Astrocyte (in vitro differentiated cells and primary cell): ENCODE results near the gene ANKS6. TPM values are rescaled to one million over a fixed set of nuclear protein-coding genes. Genes with fewer than 3 reads are reported as not detected.

Source experiments
- DNase-seq: peaks from one replicate; pipeline ENCODE4 v3.0.0-alpha.2; 2010; ENCODE audit warnings: low read depth
- FAIRE-seq: peaks from 2 replicates; lab custom pipeline; 2011; peaks lifted over from hg19 to GRCh38; lab: Jason Lieb, UNC
- H2AFZ ChIP-seq: 2 replicates; pipeline ENCODE4 v1.6.0; 2012; ENCODE audit warnings: low read depth, low read length, inconsistent platforms
- H3K27ac ChIP-seq: 2 replicates; pipeline ENCODE4 v1.5.1; 2011; ENCODE audit warnings: low read depth, low read length, inconsistent platforms
- H3K27me3 ChIP-seq: 2 replicates; pipeline ENCODE4 v1.6.0; 2011; ENCODE audit warnings: low read length, inconsistent platforms; ENCODE audit not compliant: insufficient read depth
- H3K36me3 ChIP-seq: 2 replicates; pipeline ENCODE4 v1.5.1; 2011; ENCODE audit warnings: low read length, inconsistent platforms; ENCODE audit not compliant: insufficient read depth
- H3K4me1 ChIP-seq: 2 replicates; pipeline ENCODE4 v1.5.1; 2011; ENCODE audit warnings: low read length, inconsistent platforms; ENCODE audit not compliant: insufficient read depth
- H3K4me2 ChIP-seq: 2 replicates; pipeline ENCODE4 v1.6.0; 2012; ENCODE audit warnings: low read length, inconsistent platforms
- H3K4me3 ChIP-seq: 2 replicates; pipeline ENCODE4 v1.5.1; 2011; ENCODE audit warnings: low read depth, mild to moderate bottlenecking, low read length, inconsistent platforms; ENCODE audit not compliant: insufficient read depth
- H3K79me2 ChIP-seq: 2 replicates; pipeline ENCODE4 v1.6.0; 2012; ENCODE audit warnings: mild to moderate bottlenecking, low read length, inconsistent platforms; ENCODE audit not compliant: insufficient read depth
- H3K9ac ChIP-seq: 2 replicates; pipeline ENCODE4 v1.6.0; 2012; ENCODE audit warnings: mild to moderate bottlenecking, low read length, inconsistent platforms
- H3K9me3 ChIP-seq: 2 replicates; pipeline ENCODE4 v1.5.1; 2012; ENCODE audit warnings: low read depth, mild to moderate bottlenecking, low read length, inconsistent platforms; ENCODE audit not compliant: insufficient read depth
- H4K20me1 ChIP-seq: 2 replicates; pipeline ENCODE4 v1.6.0; 2012; ENCODE audit warnings: low read length, inconsistent platforms; ENCODE audit not compliant: insufficient read depth
- H3K27ac Mint-ChIP-seq: one replicate; pipeline ENCODE4 v1.8.0; 2021; ENCODE audit warnings: mild to moderate bottlenecking, mixed read lengths; ENCODE audit not compliant: unreplicated experiment
- H3K27me3 Mint-ChIP-seq: one replicate; pipeline ENCODE4 v1.8.0; 2021; ENCODE audit warnings: low read depth, mixed read lengths; ENCODE audit not compliant: unreplicated experiment
- H3K36me3 Mint-ChIP-seq: one replicate; pipeline ENCODE4 v1.8.0; 2021; ENCODE audit warnings: low read depth, mixed read lengths; ENCODE audit not compliant: unreplicated experiment
- H3K4me1 Mint-ChIP-seq: one replicate; pipeline ENCODE4 v1.8.0; 2021; ENCODE audit warnings: low read depth, mixed read lengths; ENCODE audit not compliant: unreplicated experiment
- H3K4me3 Mint-ChIP-seq: one replicate; pipeline ENCODE4 v1.8.0; 2021; ENCODE audit warnings: mild to moderate bottlenecking, moderate library complexity, mixed read lengths; ENCODE audit not compliant: unreplicated experiment
- H3K9me3 Mint-ChIP-seq: one replicate; pipeline ENCODE4 v1.8.0; 2021; ENCODE audit warnings: mild to moderate bottlenecking, mixed read lengths; ENCODE audit not compliant: unreplicated experiment
- CTCF ChIP-seq: IDR thresholded peaks from 2 replicates; pipeline ENCODE4 v1.5.1; 2011; ENCODE audit warnings: low read depth, mild to moderate bottlenecking, inconsistent platforms, low read length, moderate library complexity; ENCODE audit not compliant: insufficient read depth
- EZH2 ChIP-seq: IDR thresholded peaks from 2 replicates; pipeline ENCODE4 v1.6.1; 2012; ENCODE audit warnings: mild to moderate bottlenecking, low read length, inconsistent platforms; ENCODE audit not compliant: insufficient read depth
- total RNA-seq: library from RNA; stranded (reverse); gene quantifications from 2 replicates; pipeline ENCODE4 v1.2.1, GENCODE V29; 2021

The ANKS6 gene
- total RNA-seq, 1 donor from 2014 or later = 16.7 TPM

- H3K79me2 ChIP-seq = no peaks in the 10 kb centered on the region
- H3K27me3 ChIP-seq = peaks cover 16% of the 10 kb centered on the region
- no peak overlapping the region for H3K4me2 ChIP-seq
- DNase-seq = no peak
- no peak overlapping the region for H3K27ac ChIP-seq
- no peak overlapping the region for H3K4me3 Mint-ChIP-seq
- no peak overlapping the region for H2AFZ ChIP-seq
- TF ChIP-seq EZH2 (no peak), CTCF (no peak)
- no peaks in the 10 kb centered on the region for H3K36me3 Mint-ChIP-seq
- H3K4me1 Mint-ChIP-seq = peaks cover 9% of the 10 kb centered on the region
- no peak overlapping the region for H3K27ac Mint-ChIP-seq
- no peak overlapping the region for H3K9ac ChIP-seq
- no peak overlapping the region for H3K4me3 ChIP-seq
- H4K20me1 ChIP-seq = no peaks in the 10 kb centered on the region
- FAIRE-seq = no peak
- no peaks in the 10 kb centered on the region for H3K4me1 ChIP-seq
- no peaks in the 10 kb centered on the region for H3K36me3 ChIP-seq
- peaks cover 31% of the 10 kb centered on the region for H3K27me3 Mint-ChIP-seq
- no peaks in the 10 kb centered on the region for H3K9me3 Mint-ChIP-seq
- no peaks in the 10 kb centered on the region for H3K9me3 ChIP-seq
These were observed 107.5 kb downstream of the ANKS6 start for GRCh38 chr9:98688710-98689495.

GRCh38 chr9:98687911-98688310 is 108.4 kb downstream of the ANKS6 start:
- Mint-ChIP-seq H3K36me3 (no peaks in the 10 kb centered on the region), H3K4me1 (peaks cover 9% of the 10 kb centered on the region), H3K27me3 (peaks cover 25% of the 10 kb centered on the region), H3K27ac (no peak overlapping the region), H3K9me3 (no peaks in the 10 kb centered on the region), H3K4me3 (no peak overlapping the region)
- Histone ChIP-seq H3K9ac (no peak overlapping the region), H3K4me1 (no peaks in the 10 kb centered on the region), H3K9me3 (no peaks in the 10 kb centered on the region), H2AFZ (no peak overlapping the region), H3K27ac (no peak overlapping the region), H3K79me2 (no peaks in the 10 kb centered on the region), H3K4me2 (no peak overlapping the region), H3K4me3 (no peak overlapping the region), H4K20me1 (no peaks in the 10 kb centered on the region), H3K36me3 (no peaks in the 10 kb centered on the region), H3K27me3 (peaks cover 16% of the 10 kb centered on the region)
- TF ChIP-seq EZH2 (no peak), CTCF (no peak)
- FAIRE-seq (no peak), DNase-seq (no peak)
